Testis (tissue), 3 donors: ENCODE measurements around the gene EHMT1. TPM values are rescaled to one million over a fixed set of nuclear protein-coding genes. Genes with fewer than 3 reads are reported as not detected.
"Not testable (repeated sequence)": the region's sequence is repeated elsewhere in the genome, so short reads cannot be mapped to it uniquely, and the experiment has no call there.

Experiments used
- DNase-seq: peaks from one replicate; pipeline ENCODE4 v3.0.0-alpha.2; 2019
- H3K27ac ChIP-seq, 2 donors: fragments of 200-600 bp; sonication (generic); one replicate each; pipeline ENCODE4 v1.5.1; 2019
- H3K27me3 ChIP-seq: fragments of 200-600 bp; sonication (generic); one replicate; pipeline ENCODE4 v1.5.1; 2019
- H3K36me3 ChIP-seq: fragments of 200-600 bp; sonication (generic); one replicate; pipeline ENCODE4 v1.5.1; 2017; ENCODE audit warnings: low read depth; ENCODE audit errors: missing control alignments
- H3K4me1 ChIP-seq: fragments of 200-600 bp; sonication (generic); one replicate; pipeline ENCODE4 v1.5.1; 2019
- H3K4me3 ChIP-seq, 2 donors: fragments of 200-600 bp; sonication (generic); one replicate each; pipeline ENCODE4 v1.5.1; 2017 to 2019
- H3K9me3 ChIP-seq: fragments of 200-600 bp; sonication (generic); one replicate; pipeline ENCODE4 v1.5.1; 2017
- CTCF ChIP-seq, 3 experiments: fragments of 450-650 bp in 2 of 3; fragments of 200-600 bp in 1 of 3; sonication (generic) in 1 of 3; IDR thresholded peaks; one replicate each; pipeline ENCODE4 v1.5.1; 2016 to 2019; ENCODE audit warnings: antibody characterized with exemption in 3 of 3, mild to moderate bottlenecking in 2 of 3, moderate library complexity in 1 of 3
- POLR2A ChIP-seq: fragments of 450-650 bp; IDR thresholded peaks from one replicate; pipeline ENCODE4 v1.6.1; 2017; ENCODE audit warnings: antibody characterized with exemption, mild to moderate bottlenecking, moderate library complexity
- WGBS, 2 donors: methylation state at CpG; one replicate each; pipeline ENCODE4 v1.1.5; 2018; 5-methylcytosine and 5-hydroxymethylcytosine counted together
- intact Hi-C: fragments of 100-400 bp; cut with DNase I; formaldehyde crosslinking; loops from one replicate; pipeline ENCODE4 v1.15.1; 2023; ENCODE audit warnings: low total_unique reads
- polyA plus RNA-seq: library from polyadenylated mRNA; stranded (reverse); fragments of 350-450 nt; fragmentation: Illumina TruSeq; extraction: RNeasy Lipid Tissue Mini Kit (QIAGEN cat#74804); gene quantifications from one replicate; pipeline ENCODE4 v1.2.3, GENCODE V29; 2014; ENCODE audit warnings: low read depth, low replicate concordance; ENCODE audit not compliant: insufficient read depth
- total RNA-seq, 2 donors: library from RNA; depleted of rRNA; stranded (reverse); fragments of >200 nt; gene quantifications; one replicate each; pipeline ENCODE4 v1.2.3, GENCODE V29; 2016

The EHMT1 gene
- total and polyA plus RNA-seq, 3 donors from 2014 or later: 116 to 207 (median 193) TPM

DNA sequence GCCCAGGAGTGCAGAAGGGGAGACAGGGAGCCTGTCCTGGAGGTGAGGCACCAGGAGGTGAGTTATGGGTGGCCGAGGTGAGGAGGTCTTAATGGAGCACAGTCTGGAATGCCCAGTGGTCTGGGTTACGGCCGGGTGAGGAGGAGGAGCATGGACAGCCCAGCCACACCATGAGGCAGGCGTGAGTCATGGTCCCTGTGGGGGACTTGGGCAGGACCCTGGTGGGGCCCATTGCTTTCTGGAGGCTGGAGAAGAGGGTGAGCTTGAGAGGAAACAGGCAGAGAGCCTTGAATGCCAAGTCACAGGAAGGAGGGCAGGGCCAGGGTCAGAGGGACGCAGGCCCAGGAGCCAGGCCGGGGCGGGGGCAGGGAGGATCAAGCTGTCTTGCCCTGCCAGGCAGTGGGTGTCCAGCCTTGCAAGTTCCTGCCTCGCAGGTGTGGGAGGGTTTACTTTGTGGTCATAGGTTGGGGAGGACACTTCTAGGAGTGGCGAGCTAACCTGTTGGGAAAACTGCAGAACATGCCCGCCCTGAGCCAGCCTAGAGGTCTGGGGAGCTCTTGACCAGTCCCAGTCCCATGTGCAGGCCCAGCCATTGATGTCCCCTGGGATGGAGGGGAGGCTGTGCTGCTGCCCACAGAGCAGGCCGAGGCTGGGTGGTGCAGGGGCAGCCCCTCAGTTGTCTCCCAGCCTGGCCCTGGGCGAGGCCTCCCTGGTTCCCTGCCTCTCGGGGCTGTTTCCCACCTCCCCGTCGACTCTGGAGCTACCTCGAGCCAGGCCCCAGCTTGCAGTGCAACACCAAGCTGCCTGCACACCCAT is 261.6 kb downstream of the EHMT1 start:
- no peak for TF ChIP-seq CTCF (IDR thresholded peaks at IDR 0.05)
- TF ChIP-seq POLR2A: no peak
- 76 to 78% methylated on average over 8 to 15 of the region's 16 CpGs for whole genome bisulfite sequencing, 2 donors
- intact Hi-C loops: no loop called here

DNA sequence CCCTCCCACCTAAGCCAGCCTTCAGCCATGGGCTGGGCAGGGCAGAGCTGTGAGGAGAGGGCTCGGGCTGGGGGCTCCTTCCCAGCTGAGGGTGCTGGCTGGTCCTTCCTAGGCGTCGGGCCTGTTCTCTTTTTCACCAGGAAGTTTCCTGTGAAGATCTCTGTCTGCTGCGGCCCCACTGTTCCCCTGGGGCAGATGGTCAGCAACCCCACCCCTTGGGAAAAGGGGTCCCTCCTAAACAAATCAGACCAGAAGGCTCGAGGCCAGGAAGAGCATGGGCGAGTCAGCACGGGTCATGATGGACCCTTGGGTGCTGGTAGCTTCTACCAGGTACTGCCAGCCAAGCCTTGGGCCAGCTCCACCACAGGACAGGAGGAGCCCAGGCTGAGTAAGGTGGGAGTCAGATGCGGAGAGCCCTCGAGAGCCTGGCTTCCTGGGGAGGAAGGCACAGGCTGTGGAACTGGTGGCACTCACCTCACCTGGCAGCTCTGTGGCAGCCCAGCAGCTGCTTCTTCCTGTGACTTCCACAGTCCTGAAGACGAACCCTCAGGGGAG is 262.2 kb downstream of the EHMT1 start:
- Histone ChIP-seq H3K9me3 (no peaks in the 10 kb centered on the region), H3K36me3 (no peaks in the 10 kb centered on the region), H3K4me3 (no peak overlapping the region), H3K27me3 (no peaks in the 10 kb centered on the region), H3K27ac (no peak overlapping the region), H3K4me1 (no peaks in the 10 kb centered on the region)
- TF ChIP-seq POLR2A: no peak
- intact Hi-C loops: no loop called here
- 83 to 89% methylated on average over 4 to 10 of the region's 10 CpGs for WGBS, 2 donors
- no peak for DNase-seq

More for the DNA sequence above, 261.6 kb downstream of the EHMT1 start:
- no peak for DNase-seq
- H3K36me3 ChIP-seq: no peaks in the 10 kb centered on the region
- no peak overlapping the region for H3K4me3 ChIP-seq
- no peak overlapping the region for H3K27ac ChIP-seq
- no peaks in the 10 kb centered on the region for H3K9me3 ChIP-seq
- H3K27me3 ChIP-seq: no peaks in the 10 kb centered on the region
- H3K4me1 ChIP-seq: no peaks in the 10 kb centered on the region

- TF ChIP-seq CTCF (IDR thresholded peaks at IDR 0.05): no peak
- no peak for TF ChIP-seq POLR2A
- Histone ChIP-seq H3K4me1 (no peaks in the 10 kb centered on the region), H3K27ac (no peak overlapping the region), H3K36me3 (no peaks in the 10 kb centered on the region), H3K9me3 (no peaks in the 10 kb centered on the region), H3K4me3 (no peak overlapping the region), H3K27me3 (no peaks in the 10 kb centered on the region)
- 70 to 76% methylated on average over 18 to 19 of the region's 19 CpGs for WGBS, 2 donors
- no peak for DNase-seq
- intact Hi-C loops: no loop called here
Observed at GRCh38 chr9:137881591-137882505, 263.0 kb downstream of the EHMT1 start.

DNA sequence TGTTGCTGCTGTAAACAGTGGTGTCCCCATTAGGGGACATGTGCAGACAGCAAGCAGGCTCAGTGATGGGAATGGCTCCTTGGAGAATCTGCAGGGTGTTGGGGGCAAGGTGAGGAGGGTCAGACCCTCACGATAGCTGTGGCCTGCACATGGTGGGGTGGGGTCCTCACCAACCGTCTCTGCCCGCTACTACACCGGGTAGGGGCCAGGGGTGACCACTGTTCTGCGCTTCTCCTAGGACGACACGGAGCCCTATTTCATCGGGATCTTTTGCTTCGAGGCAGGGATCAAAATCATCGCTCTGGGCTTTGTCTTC is 263.7 kb downstream of the EHMT1 start:
- Histone ChIP-seq H3K9me3 (no peaks in the 10 kb centered on the region), H3K27ac (no peak overlapping the region), H3K4me1 (no peaks in the 10 kb centered on the region), H3K27me3 (no peaks in the 10 kb centered on the region), H3K4me3 (no peak overlapping the region), H3K36me3 (no peaks in the 10 kb centered on the region)
- WGBS, 2 donors: 85 to 86% methylated on average over 5 to 10 of the region's 10 CpGs
- no peak for TF ChIP-seq CTCF (IDR thresholded peaks at IDR 0.05)
- no peak for TF ChIP-seq POLR2A
- no peak for DNase-seq
- intact Hi-C loops: no loop called here

GRCh38 chr9:137883977-137884376 is 265.2 kb downstream of the EHMT1 start:
- H3K9me3 ChIP-seq, DNase-seq, H3K4me1 ChIP-seq, H3K27me3 ChIP-seq, H3K4me3 ChIP-seq, intact Hi-C loops, H3K36me3 ChIP-seq, H3K27ac ChIP-seq: not testable (repeated sequence)
- WGBS, 2 donors: 100% methylated on average over 1 of the region's 6 CpGs; no CpG with 5 or more reads in 1 of the 2 donors

- intact Hi-C loops, DNase-seq, H3K36me3 ChIP-seq, H3K4me1 ChIP-seq, H3K9me3 ChIP-seq, H3K27me3 ChIP-seq, H3K27ac ChIP-seq, H3K4me3 ChIP-seq: not testable (repeated sequence)
- 35 to 47% methylated on average over 6 of the region's 7 CpGs for WGBS, 2 donors
Observed at GRCh38 chr9:137884547-137884946, 265.7 kb downstream of the EHMT1 start.

- H3K9me3 ChIP-seq, H3K27me3 ChIP-seq, DNase-seq, H3K4me3 ChIP-seq, H3K4me1 ChIP-seq, H3K27ac ChIP-seq, intact Hi-C loops, H3K36me3 ChIP-seq: not testable (repeated sequence)
- WGBS, 2 donors: 94% methylated on average over 7 of the region's 12 CpGs; no CpG with 5 or more reads in 1 of the 2 donors
Observed at GRCh38 chr9:137885121-137885520, 266.3 kb downstream of the EHMT1 start.
